ENCODE results near the gene OGG1. TPM values are rescaled to one million over a fixed set of nuclear protein-coding genes. Genes with fewer than 3 reads are reported as not detected.
"Not testable (repeated sequence)": the region's sequence is repeated elsewhere in the genome, so short reads cannot be mapped to it uniquely, and the experiment has no call there.

OGG1 gene
- total RNA-seq, 2 donors from 2014 or later: 23.8 to 25.0 TPM

DNA sequence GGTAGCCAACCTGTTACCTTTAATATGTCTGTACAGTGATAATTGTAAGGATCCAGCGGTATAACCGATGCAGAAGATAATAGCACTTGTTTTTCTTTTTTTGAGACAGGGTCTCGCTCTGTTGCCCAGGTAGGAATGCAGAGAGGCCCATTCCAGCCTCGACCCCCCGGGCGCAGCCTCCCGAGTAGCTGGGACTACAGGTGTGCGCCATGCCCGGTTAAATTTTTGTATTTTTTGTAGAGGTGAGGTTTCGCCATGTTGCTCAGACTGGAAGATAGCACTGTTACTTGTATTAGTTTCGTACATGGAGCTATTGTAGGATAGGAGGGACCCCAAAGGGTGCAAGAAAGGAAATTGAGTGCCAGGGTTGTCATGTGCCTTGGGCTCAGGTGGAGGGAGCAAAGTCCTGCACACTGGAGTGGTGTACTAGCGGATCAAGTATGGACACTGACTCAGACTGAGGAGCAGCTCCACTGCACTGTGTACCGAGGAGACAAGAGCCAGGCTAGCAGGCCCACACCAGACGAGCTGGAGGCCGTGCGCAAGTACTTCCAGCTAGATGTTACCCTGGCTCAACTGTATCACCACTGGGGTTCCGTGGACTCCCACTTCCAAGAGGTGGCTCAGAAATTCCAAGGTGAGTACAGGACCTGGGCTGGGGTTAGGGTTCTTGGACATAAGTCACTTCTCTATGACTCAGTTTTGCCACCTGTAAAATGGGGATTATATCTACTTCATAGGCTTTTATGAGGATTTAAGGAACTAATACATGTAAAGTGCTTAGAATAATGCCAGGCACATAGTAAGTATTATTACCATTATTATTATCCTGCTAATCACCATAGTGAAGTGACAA is 1.0 kb downstream of the OGG1 start:
- ATAC-seq (peak; percentile 53), DNase-seq (peak; percentile 50 to 63)
- intact Hi-C loops (cut with DNase I, micrococcal nuclease): no loop called here

DNA sequence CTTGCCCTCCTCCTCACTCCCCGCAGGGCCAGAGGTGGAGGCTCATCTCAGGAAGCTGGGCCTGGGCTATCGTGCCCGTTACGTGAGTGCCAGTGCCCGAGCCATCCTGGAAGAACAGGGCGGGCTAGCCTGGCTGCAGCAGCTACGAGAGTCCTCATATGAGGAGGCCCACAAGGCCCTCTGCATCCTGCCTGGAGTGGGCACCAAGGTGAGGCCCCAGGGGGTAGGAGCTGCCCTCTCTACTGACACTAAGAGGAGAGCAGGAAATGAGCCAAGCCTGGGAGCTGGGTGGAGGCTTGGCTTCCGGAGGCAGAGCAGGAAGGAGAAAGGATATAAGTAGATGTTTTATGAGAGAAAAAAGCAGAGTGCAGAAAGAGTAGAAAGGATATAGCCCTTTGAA is 4.9 kb downstream of the OGG1 start:
- ATAC-seq: no peak
- intact Hi-C loops (cut with DNase I, micrococcal nuclease): no loop called here
- DNase-seq: no peak

- no peak for ATAC-seq
- intact Hi-C loops (cut with DNase I, micrococcal nuclease): no loop called here
- DNase-seq: no peak
Measured at GRCh38 chr3:9757427-9757826, 7.7 kb downstream of the OGG1 start.

DNA sequence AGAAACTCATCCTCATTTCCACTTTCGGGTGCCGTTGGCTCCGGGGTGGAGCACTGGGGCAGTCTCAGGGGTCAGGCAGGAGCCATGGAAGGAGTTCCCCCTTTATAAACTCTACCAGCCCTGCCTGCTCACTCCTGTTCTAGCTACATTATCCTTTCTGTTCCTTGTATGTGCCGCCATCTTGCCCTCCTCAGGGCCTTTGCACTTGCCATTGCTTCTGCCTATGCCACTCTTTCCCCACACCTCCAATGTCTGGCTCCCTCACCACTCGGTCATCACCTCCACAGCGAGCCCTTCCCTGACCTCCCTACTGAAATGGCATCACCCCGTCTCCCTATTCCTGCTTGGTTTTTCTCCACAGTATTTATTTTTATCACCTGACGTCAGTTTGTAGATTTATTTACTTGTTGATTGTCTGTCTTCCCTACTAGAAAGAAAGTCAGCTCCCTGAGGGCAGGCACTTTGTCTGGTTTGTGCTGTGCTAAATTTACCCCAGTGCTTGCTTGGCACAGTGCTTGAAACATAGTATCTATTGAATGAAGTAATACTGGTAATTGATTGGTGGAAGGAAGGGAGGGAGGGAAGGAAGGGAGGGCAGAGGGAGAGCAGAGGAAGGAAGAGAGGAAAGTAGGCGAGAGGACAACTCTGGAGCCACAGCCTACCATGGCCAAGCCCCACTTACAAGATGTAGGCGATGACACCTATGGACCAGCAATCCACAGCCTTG is 11.2 kb downstream of the OGG1 start:
- intact Hi-C loops (cut with DNase I, micrococcal nuclease): no loop called here
- ATAC-seq: no peak

DNA sequence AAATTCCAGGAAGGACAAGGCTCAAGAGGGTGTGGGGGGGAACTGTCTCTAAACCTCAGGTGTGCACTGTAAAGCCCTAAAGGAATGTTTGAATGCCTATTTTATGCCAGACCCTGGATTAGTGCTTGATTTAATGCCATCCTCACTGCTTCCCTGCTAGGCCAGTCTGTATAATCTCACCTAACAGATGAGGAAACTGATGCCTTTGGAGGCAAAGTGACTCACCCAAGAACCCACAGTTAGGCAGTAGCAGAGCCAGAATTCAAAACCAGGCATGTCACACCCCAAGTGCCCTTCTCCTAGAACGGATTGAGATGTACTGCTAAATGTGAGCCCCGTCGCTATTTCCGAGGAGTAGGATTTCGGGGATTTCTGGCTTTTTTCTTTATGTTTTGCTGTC is 12.2 kb downstream of the OGG1 start:
- no peak for DNase-seq
- no peak for ATAC-seq
- intact Hi-C loops (cut with DNase I, micrococcal nuclease): no loop called here

More for the DNA sequence above, 11.2 kb downstream of the OGG1 start:
- no peak for DNase-seq

DNA sequence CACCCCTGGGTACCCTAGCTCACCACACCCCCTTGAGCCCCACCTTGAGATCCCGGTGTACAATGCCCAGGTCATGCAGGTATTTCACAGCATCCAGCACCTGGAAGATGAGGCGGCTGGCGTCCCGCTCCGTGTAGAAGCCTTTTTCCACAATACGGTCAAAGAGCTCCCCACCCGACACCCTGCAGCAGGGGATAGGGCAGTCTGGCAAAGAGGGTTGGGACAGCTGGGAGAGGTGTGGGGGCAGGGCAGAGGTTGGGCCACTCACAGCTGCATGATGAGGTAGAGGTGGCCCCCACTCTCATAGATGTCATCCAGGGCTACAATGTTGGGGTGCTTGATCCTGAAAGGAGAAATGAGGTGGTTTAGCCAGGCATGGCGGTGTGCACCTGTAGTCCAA is 13.1 kb downstream of the OGG1 start:
- intact Hi-C loops (cut with DNase I, micrococcal nuclease): no loop called here
- ATAC-seq (no peak), DNase-seq (no peak)

- intact Hi-C loops (cut with DNase I, micrococcal nuclease): no loop called here
- no peak for DNase-seq
Measured at GRCh38 chr3:9765865-9766264, 16.1 kb downstream of the OGG1 start.

GRCh38 chr3:9767418-9767817 is 17.7 kb downstream of the OGG1 start:
- ATAC-seq: no peak
- DNase-seq: no peak
- intact Hi-C loops (cut with DNase I, micrococcal nuclease): no loop called here

More at GRCh38 chr3:9765865-9766264, 16.1 kb downstream of the OGG1 start:
- ATAC-seq: no peak

- intact Hi-C loops (cut with DNase I, micrococcal nuclease): no loop called here
- no peak for DNase-seq
- no peak for ATAC-seq
Measured at GRCh38 chr3:9768141-9768775, 18.5 kb downstream of the OGG1 start.

GRCh38 chr3:9769012-9769411 is 19.3 kb downstream of the OGG1 start:
- DNase-seq (no peak), ATAC-seq (no peak)
- intact Hi-C loops (cut with DNase I, micrococcal nuclease): no loop called here

- ATAC-seq (peak; percentile 93), DNase-seq (peak; percentile 77 to 87)
- intact Hi-C loops (cut with DNase I, micrococcal nuclease): no loop called here
Measured at GRCh38 chr3:9769426-9770275, 19.9 kb downstream of the OGG1 start, which contains the start of gene CAMK1. TSS of gene CAMK1 (minus strand) at chr3:9769947. CDS start at chr3:9767749, 2,198 bp downstream.

DNA sequence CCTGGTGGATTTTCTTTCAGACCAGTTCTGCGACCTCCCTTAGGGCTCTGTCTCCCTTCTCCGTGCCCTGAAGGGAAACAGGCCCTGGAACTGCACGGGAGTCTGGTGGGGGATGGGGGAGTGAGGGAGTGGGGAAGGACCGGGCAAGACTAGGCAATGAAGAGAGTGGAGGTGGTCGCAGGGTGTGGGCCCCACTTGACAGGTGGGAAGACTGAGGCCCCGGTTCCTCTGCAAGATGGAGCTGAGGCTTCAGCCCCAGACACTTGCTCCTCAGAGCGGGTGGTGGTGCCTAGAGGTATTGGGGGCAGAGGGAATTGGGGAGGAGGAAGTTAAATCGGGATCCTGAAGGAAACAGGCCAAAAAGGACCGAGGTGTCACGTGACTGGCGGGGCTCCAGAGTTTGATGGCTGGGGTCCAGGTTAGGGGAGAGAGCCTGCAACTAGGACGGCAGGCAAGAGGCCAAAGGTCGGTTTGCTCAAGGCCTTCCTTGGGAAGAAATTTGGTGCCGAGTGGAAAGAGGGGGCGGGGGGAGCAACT is 20.6 kb downstream of the OGG1 start:
- DNase-seq: peak; percentile 85 to 86
- intact Hi-C loops (cut with DNase I, micrococcal nuclease): no loop called here

GRCh38 chr3:9771007-9771406 is 21.3 kb downstream of the OGG1 start:
- intact Hi-C loops (cut with DNase I, micrococcal nuclease); ATAC-seq; DNase-seq: not testable (repeated sequence)

More for the DNA sequence above, 20.6 kb downstream of the OGG1 start:
- peak; percentile 37 for ATAC-seq

GRCh38 chr3:9776896-9777693 is 27.3 kb downstream of the OGG1 start:
- intact Hi-C loops (cut with DNase I, micrococcal nuclease): no loop called here
- DNase-seq (no peak), ATAC-seq (no peak)

DNA sequence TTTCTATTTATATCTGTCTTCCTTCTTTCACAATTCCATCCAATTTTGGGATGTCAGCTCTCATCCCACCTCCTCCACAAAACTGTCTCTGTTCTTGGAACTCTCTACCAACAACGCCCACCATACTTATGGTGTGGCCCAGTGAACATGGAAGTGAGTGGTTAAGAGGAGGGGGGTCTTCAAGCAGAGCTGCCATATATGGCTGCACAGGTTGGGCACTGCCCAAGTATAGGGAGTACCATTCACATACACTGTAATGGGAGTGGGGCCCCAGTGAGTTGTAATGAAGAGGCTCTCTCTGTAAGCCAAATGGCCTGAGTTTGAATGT is 27.9 kb downstream of the OGG1 start:
- intact Hi-C loops (cut with DNase I, micrococcal nuclease): no loop called here
- ATAC-seq (no peak), DNase-seq (no peak)

GRCh38 chr3:9778143-9779074 is 28.7 kb downstream of the OGG1 start:
- DNase-seq (no peak), ATAC-seq (peak; percentile 84)
- intact Hi-C loops (cut with DNase I, micrococcal nuclease): no loop called here

- DNase-seq (no peak), ATAC-seq (no peak)
- intact Hi-C loops (cut with DNase I, micrococcal nuclease): no loop called here
Measured at GRCh38 chr3:9779075-9779593, 29.4 kb downstream of the OGG1 start.
